Fibroblast of peridontal ligament (primary cell): ENCODE data around the gene ZNF316.
"Not testable (repeated sequence)": the region's sequence is repeated elsewhere in the genome, so short reads cannot be mapped to it uniquely, and the experiment has no call there.

Source experiments
- DNase-seq: peaks from one replicate; pipeline ENCODE4 v3.0.0-alpha.2; 2010; ENCODE audit errors: extremely low read depth

The ZNF316 gene

GRCh38 chr7:6621195-6622133 lies 15.7 kb upstream of the ZNF316 start:
- DNase-seq: no peak

DNA sequence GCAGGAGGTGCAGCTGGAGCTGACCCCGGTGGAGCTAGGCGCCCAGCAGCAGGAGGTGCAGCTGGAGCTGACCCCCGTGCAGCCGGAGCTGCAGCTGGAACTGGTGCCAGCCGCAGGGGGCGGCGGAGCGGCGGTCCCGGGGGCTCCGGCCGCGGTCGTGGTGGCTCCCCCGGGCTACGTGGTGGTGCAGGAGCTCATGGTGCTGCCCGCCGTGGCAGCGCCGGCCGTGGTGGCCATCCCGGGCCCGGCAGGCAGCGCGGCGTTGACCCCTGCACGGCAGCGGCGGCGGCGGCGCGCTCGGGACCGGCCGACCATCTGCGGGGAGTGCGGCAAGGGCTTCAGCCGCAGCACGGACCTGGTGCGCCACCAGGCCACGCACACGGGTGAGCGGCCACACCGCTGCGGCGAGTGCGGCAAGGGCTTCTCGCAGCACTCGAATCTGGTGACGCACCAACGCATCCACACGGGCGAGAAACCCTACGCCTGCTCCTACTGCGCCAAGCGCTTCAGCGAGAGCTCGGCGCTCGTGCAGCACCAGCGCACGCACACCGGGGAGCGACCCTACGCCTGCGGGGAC lies 14.9 kb upstream of the ZNF316 start:
- DNase-seq: no peak

- DNase-seq: no peak
Observed at GRCh38 chr7:6623589-6624245, 13.4 kb upstream of the ZNF316 start.

DNA sequence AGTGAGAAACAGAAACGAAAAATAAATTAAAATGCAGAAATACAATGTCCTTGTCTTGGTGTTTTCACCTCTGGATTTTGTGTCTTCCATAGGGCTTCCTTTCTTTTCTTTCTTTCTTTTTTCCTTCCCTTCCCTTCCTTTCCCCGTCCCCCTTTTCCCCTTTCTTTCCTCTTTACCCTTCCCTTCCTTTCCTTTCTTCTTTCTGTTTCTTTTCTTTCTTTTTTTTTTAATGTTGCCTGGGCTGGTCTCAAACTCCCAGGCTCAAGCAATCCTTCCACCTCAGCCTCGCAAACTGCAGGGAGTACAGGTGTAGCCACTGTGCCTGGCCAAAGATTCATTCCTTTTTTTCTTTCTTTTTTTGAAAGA lies 12.9 kb upstream of the ZNF316 start:
- DNase-seq: no peak

DNA sequence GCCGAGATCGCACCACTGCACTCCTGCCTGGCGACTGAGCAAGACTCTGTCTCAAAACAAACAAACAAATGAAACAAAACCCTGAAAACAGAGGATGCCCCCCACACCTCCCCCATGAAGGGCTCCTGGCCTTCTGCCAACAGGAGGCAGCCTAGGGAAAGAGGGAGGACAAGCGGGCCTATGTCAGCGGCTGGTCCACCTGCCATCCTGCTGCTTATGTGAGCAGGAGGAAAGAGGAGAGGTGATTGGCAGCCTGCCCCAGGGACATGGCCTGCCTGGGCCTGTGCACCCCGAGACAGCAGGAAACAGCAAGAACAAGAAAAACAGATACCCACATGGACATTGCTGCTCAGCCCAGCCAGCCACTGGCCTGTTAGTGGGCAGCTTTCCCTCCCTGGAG lies 9.1 kb upstream of the ZNF316 start:
- no peak for DNase-seq

DNA sequence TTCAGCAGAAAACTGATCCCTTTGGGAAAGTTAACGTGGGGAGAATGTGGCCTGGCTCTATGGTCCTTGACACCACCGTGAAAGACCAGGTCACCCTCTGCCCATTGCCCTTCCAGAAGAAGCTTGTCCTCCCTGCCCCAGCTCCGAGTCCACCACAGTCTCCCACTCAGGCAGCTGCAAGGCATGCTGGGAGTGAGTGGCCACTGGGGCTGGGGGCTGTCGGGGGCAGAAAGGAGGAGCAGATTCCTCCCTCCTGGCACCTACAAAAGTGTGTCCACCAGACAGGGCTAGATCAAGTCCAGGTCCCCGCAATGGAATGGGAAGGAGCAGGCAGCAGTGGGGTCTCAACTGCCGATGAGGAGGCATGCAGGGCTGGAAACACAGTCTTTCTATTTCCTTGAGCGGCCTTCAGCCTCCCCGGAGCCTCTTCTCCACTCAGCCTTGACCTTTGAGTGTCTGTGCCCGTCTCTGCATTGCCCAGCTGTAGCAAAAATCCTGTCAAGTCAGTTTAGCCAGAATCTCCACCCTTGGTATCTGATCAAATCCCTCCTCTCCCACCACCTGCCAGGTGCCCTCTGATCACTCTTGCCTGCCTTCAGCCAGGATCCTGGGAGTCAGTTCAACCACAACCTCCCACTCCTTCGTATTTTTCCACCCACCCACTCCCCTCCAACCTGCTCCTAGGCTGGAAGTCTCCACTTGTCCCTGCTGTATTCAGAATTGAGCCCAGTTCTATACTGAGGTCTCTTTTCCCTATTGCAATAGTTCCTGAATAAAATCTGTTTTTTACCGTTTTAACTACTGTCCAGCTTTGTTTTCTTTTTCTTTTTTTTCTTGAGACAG lies 6.9 kb upstream of the ZNF316 start:
- no peak for DNase-seq

DNA sequence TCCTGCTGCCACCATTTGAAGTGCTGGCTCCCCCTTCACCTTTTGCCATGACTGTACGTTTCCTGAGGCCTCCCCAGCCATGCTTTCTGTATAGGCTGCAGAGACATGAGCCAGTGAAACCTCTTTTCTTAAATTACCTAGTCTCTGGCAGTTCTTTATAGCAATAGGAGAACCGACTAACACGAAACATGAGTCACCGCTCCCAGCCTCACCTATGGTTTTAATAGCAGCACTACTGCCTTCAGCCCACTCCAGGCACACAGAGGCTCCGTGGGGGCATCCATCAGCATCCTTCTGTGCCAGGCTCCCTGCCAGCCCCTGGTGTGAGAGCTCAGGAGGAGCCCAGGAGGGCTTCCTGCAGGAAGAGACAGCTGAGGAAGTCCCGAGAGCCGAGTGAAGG lies 5.5 kb upstream of the ZNF316 start:
- DNase-seq: no peak

DNA sequence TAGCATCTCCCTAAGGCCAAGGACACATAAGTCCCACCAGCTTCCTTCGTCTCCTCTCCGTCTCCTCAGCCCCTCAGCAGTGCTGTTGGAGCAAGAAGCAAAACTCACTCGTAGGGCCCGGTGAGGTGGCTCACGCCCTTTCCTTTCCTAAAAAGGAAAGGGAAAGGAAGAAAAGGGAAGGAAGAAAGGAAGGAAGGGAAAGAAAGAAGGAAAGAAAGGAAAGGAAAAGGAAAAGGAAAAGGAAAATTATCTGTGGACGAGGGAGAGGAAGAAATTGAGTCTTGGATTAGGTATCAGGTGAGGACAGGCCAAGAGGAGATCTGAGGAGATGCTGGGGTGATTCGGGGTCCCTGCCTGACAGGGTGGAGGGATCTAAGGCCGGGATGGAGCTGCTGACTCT lies 3.1 kb upstream of the ZNF316 start:
- DNase-seq: no peak

DNA sequence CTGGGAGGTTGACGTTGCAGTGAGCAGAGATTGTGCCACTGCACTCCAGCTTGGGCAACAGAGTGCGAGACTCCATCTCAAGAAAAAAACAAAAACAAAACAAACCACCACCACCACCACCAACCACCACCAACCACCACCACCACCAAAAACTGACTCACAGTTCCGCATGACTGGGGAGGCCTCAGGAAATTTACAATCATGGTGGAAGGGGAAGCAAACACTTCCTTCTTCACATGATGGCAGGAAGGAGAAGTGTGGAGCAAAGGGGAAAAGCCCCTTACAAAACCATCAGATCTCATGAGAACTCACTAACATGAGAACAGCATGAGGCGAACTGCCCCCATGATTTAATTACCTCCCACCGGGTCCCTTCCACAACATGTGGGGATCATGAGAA lies 2.1 kb upstream of the ZNF316 start:
- not testable (repeated sequence) for DNase-seq

- DNase-seq: no peak
Observed at GRCh38 chr7:6637544-6638229, 569 bp downstream of the ZNF316 start.

DNA sequence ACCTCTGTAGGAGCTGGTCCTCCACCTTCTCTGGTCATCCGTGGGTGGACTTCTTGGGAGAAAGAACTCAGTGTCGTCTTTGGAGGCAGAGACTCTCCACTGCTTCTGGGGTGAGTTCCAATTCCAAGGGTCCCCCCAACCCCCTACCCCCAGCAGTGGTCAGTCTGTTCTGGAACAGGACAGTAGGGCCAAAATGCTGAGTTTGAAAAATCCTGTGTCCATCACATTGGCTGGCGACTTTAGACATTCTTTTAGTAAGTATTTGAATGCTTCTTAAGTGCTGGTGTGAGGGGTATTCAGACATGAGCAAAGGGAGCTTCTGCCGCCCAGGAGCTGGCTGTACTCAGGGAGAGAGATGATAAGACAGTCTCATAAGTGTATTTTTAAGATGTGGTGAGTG lies 1.9 kb downstream of the ZNF316 start:
- DNase-seq: no peak

GRCh38 chr7:6639627-6640026 lies 2.5 kb downstream of the ZNF316 start:
- DNase-seq: no peak

DNA sequence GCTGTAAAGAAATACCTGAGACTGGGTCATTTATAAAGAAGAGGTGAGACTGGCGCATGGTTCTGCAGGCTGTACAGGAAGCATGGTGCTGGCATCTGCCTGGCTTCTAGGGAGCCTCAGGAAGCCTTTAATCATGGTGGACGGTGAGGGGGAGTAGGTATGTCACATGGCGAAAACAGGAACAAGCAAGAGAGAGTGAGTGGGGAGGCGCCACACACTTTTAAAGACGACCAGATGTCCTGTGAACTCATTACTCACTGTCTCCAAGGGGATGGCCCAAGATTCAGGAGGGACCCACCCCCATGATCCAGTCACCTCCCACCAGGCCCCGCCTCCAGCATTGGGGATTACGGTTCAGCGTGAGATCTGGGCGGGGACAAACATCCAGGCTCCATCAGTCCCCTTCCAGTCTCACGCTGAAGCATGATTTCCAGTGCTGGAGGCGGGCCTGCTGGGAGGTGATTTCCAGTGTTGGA lies 3.2 kb downstream of the ZNF316 start:
- peak; percentile 6 for DNase-seq

DNA sequence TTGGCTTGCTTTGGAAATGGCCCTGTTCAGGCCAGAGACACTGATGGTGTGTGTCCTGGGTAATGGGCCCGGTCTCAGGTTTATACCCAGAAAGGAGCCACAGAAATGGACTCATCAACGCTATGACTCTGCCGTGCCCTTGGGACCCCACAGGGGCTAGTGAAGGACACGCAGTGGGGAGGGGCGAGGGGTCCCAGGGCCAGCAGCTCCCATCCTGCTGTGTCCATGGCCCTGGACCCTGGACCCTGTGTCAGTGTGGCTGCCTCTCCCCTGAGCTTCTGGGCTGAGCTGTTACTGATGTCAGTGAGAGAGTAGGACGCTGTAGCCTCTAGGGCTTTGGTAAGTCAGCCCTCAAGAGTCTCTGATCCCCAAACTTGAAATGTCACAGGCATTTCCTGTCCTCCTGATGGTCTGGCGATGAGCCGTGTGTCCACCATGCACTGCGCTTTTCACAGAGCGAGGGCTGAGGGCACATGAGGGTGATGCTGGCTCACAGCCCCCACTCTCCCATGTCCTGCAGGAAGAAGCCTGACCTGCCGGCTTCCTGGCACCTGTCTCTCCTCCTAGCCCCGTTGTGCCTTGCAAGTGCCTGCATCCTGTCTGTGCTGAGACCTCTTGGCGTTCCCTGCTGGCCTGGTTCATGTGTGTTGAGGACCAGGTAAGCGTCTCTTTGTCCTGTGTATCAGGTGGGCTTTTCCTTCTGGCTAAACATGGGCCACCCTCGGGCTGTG lies 4.4 kb downstream of the ZNF316 start:
- no peak for DNase-seq

DNA sequence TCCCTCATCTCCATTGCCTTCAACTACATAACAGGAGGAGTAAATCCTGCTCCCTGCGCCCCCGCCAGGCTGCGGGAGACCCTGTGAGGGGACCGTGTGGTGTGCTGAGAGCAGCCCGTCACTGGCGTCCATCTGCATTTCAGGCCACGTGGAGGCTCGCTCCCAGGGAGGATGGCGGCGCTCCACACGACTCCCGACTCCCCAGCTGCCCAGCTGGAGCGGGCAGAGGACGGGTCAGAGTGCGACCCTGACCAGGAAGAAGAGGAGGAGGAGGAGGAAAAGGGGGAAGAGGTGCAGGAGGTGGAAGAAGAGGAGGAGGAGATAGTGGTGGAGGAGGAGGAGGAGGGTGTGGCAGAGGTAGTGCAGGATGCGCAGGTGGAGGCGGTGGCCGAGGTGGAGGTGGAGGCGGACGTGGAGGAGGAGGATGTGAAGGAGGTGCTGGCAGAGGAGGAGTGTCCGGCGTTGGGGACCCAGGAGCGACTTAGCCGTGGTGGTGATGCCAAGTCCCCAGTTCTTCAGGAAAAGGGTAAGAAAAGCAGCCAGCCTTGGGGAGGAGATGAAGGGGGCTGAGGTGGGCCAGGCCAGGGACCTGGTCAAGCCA lies 5.2 kb downstream of the ZNF316 start:
- DNase-seq: no peak

- no peak for DNase-seq
Observed at GRCh38 chr7:6642861-6643640, 5.9 kb downstream of the ZNF316 start.

DNA sequence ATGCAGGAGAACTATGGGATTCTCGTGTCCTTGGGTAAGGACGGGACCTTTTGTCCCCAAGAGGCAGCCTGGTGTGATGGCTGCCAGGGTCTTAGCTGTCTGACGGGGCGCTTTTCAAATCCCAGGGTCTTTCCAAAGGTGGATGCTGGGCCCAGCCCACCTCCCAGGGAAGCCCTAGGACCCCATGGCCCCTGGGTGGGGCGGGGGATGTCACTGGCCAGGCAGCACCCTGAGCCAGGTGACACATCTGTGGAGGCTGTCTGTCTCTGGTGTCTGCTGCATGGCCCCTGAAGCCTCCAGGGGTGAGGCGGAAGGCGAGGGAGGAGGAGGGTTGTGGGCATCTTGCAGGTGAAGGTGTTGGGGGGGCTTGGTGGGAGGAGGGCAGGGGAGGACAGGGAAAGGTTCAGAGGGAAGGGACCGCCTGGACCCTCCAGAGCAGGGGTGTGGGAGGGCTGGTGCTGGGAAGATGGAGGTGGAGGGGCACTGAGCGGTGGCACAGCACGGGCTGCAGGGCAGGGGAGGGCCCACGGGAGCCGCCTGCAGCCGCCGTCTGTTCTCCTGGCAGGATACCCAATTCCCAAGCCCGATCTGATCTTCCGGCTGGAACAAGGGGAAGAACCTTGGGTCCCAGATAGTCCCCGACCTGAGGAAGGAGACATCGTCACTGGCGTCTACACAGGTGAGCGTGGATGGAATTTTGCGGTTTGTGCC lies 7.0 kb downstream of the ZNF316 start:
- DNase-seq: no peak

GRCh38 chr7:6644728-6645127 lies 7.6 kb downstream of the ZNF316 start:
- DNase-seq: no peak

GRCh38 chr7:6646465-6646864 lies 9.3 kb downstream of the ZNF316 start:
- DNase-seq: no peak
